ENCODE measurements around the gene MAP1LC3B2.

MAP1LC3B2 gene

DNA sequence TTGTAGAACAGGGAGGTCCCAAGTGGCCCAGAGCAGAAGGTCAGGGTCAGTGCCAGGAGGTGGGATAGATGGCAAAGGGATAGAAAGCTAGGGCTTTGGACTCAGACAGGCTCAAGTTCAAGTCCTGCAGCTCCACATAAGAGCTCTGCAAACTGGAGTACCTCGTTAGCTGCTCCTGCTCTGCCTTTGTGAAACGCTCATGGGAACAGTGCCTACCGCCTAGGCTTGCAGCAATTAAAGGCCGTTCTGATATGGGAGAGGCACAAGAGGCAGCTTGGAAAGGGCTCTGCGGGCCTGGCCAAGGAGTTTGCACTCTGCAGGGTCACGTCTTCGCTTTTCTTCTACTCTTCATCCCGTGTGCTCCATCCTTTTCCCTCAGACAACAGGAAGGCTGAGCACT, 54.1 kb downstream of the MAP1LC3B2 start:
- TF ChIP-seq, protein P1, sequence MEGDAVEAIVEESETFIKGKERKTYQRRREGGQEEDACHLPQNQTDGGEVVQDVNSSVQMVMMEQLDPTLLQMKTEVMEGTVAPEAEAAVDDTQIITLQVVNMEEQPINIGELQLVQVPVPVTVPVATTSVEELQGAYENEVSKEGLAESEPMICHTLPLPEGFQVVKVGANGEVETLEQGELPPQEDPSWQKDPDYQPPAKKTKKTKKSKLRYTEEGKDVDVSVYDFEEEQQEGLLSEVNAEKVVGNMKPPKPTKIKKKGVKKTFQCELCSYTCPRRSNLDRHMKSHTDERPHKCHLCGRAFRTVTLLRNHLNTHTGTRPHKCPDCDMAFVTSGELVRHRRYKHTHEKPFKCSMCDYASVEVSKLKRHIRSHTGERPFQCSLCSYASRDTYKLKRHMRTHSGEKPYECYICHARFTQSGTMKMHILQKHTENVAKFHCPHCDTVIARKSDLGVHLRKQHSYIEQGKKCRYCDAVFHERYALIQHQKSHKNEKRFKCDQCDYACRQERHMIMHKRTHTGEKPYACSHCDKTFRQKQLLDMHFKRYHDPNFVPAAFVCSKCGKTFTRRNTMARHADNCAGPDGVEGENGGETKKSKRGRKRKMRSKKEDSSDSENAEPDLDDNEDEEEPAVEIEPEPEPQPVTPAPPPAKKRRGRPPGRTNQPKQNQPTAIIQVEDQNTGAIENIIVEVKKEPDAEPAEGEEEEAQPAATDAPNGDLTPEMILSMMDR (conservative IDR thresholded peaks at IDR 0.05; ENCODE audit: low read depth, low read length): no peak
- H3K4me3 ChIP-seq (ENCODE audit: low read length): no peak overlapping the region

DNA sequence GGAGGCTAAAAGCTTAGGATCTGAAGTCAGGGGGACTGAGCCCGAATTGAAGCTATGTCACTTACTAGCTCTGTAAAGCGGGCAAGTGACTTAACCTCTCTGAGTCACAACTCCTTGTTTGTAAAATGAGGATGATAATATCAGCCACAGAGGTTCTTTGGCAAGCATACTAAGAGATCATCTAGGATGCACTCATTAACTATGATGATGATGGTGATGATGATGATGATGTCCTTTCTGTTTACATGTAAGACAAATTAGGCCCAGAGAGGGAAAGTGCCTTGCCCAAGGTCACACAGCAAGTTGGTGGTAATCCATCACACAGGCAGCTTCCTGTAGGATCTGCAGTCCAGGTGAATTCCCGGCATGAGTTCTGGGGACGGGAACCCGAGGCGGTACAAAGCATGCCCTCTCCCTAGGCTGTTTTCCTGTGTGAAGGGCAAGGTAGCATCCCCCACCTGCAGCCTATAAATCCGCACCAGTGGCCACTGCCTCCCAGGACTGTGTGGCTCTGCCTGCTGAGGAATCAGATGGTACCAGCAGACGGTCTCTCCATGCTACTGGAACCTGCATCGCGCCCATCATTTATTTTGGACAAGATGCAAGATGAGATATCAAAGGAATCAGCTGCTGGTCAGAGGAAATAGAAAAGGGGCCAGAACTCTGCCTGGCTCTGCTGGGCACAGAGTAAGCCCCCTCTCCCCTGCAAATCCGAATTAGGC, 55.2 kb downstream of the MAP1LC3B2 start:
- H3K4me3 ChIP-seq (ENCODE audit: low read length): no peak overlapping the region
- TF ChIP-seq, protein P1 (conservative IDR thresholded peaks at IDR 0.05; ENCODE audit: low read depth, low read length): no peak
- no peak for DNase-seq (ENCODE audit: low read depth)

More for the DNA sequence above, 54.1 kb downstream of the MAP1LC3B2 start:
- DNase-seq (ENCODE audit: low read depth): no peak

DNA sequence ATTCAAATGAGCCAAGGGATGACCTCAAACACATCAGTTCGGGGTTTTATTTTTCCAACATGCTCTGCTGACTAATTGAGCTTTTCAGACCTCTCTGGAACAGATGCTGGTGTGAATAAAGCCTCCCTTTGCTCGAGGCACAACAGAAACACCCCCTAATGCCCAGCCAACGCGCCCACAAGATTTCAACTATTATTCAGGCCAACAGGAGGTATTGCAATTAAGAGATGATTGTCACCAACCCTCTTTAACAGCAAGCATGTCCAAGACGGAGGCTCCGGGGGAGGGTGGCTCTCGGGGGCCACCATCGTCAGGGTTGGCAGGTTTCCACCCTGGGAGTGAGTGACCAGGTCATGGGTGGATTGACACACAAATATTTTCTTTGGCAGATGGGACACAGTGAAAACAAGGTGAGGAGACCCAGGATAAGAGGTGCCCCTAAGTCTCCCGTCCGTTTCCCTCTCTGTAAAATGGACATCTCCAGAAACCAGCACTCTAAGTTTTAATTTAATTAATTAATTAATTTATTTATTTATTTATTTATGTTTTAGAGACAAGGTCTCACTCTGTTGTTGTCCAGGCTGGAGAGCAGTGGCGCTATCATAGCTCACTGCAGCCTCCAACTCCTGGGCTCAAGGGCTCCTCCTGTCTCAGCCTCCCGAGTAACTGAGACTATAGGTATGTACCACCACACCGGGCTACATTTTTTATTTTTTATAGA, 56.1 kb downstream of the MAP1LC3B2 start:
- DNase-seq (ENCODE audit: low read depth): no peak
- TF ChIP-seq, protein P1 (conservative IDR thresholded peaks at IDR 0.05; ENCODE audit: low read depth, low read length): no peak
- no peak overlapping the region for H3K4me3 ChIP-seq (ENCODE audit: low read length)

DNA sequence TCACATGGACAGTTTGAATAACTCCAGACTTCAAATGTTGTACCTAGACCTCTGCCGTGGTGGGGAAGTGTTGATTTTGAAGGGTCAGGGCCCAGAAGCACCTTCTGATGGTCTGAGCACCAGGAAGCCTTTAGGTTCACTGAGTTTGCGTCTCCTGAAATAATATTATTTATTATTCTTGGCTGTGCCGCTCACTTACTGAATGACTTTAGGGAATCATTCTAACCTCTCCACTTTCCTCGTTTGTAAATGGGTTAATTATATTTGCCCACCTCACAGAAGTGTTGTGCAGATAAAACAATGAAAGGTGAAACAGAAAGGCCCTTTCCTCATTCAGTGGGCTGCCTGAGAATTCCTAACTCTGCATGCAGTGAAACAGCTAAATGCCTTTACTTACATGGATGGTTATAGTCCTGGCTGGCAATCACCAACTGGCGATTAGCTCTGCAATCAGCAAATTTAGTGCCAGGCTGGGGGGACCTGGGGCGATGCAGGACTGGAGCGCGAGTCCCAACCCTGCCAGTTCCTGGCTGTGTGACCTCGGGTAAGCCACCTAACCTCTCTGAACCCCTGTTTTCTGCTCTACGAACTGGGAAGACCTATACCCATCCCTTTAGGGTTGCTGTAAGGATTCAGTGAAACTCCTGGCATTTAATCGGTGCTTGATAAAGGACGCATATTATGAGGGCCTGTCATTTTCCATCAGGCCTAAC, 57.5 kb downstream of the MAP1LC3B2 start:
- H3K4me3 ChIP-seq (ENCODE audit: low read length): no peak overlapping the region
- TF ChIP-seq, protein P1 (conservative IDR thresholded peaks at IDR 0.05; ENCODE audit: low read depth, low read length): no peak
- no peak for DNase-seq (ENCODE audit: low read depth)

DNA sequence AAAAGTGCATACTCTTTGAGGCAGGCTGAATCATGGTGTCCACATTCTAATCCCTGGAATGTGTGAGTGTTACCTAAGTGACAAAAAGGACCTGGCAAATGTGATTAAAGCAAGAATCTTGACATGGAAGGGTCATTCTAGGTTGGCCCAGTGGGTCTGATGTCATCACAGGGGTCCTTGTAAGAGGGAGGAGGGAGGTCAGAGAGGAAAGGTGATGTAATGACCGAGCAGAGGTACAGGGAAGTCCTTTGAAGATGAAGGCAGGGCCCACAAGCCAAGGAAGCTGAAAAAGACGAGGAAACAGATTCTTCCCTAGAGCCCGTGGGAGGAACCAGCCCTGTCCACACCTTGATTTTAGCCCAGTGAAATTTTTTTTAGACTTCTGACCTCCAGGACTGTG, 60.1 kb downstream of the MAP1LC3B2 start:
- H3K4me3 ChIP-seq (ENCODE audit: low read length): no peak overlapping the region

DNA sequence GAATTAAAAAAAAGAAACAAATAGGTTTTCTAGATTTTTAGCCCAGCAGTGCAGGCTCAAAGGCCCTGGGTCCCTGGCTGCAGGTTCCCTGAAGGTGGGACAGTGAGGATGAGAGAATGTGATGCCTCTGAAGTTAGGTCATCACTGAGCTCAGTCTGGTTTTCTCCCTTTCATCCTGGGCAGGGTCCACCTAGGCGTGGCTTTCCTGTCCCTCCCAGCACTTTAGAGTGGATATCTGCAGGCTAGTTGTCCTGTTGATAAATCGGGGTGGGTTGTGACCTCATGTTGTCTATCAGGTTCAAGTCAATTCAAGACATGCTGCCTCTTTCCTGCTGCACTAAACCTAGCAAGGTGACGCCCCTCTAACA, 60.9 kb downstream of the MAP1LC3B2 start:
- no peak for DNase-seq (ENCODE audit: low read depth)
- no peak overlapping the region for H3K4me3 ChIP-seq (ENCODE audit: low read length)
- TF ChIP-seq, protein P1 (conservative IDR thresholded peaks at IDR 0.05; ENCODE audit: low read depth, low read length): no peak

More for the DNA sequence above, 60.1 kb downstream of the MAP1LC3B2 start:
- TF ChIP-seq, protein P1 (conservative IDR thresholded peaks at IDR 0.05; ENCODE audit: low read depth, low read length): no peak
- DNase-seq (ENCODE audit: low read depth): no peak

All from retinal pigment epithelial cell (primary cell).